ENCODE data around the gene PTCH2. TPM values are rescaled to one million over a fixed set of nuclear protein-coding genes. Genes with fewer than 3 reads are reported as not detected.
"Not testable (repeated sequence)": the region's sequence is repeated elsewhere in the genome, so short reads cannot be mapped to it uniquely, and the experiment has no call there.

PTCH2 gene
- total RNA-seq, 1 donor from 2014 or later: 0.40 TPM

DNA sequence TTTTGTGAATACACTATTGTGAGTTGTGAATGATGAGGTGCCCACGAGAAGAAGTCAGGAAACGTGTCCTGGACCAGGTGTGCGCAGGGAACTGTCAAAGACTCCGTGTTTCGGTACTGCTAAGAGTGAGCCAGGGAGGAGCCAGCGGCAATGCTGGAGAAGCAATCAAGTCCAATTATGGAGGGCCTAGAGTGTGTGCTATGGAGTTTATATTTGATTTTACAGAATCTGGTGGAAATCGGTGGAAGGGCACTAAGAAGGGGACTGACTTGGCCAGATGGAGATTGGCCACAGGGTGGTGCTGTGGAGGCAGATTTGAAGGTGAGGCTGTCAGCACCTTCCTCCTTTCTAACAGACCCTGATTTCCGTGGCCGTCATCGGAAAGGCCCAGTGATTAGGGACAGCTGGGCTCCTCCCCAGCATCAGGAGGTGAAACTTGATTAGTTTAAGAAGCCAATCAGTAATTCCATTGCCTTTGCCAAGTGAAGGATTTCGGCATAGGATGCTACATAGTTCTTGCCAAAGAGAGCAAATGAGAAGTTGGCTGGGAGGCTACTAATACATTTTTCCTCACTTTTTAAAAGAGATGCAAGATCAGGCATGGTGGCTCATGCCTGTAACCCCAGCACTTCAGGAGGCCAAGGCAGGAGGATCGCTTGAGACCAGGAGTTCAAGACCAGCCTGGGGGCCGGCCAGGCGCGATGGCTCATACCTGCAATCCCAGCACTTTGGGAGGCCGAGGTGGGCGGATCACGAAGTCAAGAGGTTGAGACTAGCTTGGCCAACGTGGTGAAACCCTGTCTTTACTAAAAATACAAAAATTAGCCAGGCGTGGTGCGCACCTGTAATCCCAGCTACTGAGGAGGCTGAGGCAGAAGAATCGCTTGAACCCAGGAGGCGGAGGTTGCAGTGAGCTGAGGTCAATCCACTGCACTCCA is 7.0 kb downstream of the PTCH2 start:
- ATAC-seq: peak; percentile 75

DNA sequence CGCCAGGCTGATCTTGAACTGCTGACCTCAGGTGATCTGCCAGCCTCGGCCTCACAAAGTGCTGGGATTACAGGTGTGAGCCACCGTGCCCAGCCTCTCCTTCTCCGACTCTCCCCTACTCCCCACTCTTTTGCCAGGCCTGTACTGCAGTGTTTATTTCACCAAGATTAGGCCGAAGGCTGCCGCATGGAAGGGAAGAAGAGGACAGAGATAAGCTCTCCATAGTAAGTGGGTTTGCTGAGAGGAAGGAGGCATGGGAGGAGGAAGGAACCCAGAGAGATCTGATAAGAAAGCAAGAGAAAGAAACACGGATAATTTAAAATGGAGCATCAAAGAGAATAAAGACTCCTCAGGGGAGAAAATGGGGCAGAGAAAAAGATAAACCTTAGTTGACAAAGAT is 8.7 kb downstream of the PTCH2 start:
- ATAC-seq: no peak

DNA sequence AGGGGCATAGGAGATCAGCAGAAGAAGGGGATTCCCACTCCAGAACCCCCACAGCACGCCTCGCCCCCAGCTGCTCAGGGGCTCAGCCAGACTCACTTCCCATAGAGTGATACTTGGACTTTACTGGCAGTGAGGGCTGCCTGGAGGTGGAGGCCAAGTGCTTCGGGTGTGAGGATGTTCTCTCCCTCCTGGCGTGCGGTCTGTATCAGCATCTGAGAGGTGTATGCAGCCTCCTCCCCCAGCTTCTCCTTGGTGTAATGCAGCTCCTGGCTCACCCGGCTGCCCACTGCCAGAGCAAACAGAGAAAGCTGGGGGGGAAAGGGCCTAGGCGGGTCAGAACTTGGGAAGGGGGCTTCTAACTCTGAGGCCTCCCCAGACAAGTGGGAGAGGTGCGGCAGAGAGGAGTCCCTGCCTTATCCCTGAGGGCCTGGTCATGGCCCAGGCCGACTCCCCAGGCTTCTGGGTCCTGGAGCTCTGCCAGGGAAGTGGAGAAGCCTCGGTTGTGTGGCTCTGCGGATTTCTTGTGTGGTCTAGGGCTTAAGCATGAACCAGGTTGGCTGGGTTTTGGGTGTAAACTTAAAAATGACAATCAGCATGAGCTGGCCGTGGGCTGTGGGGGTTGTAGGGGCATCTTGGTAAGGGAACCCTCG is 10.9 kb downstream of the PTCH2 start:
- ATAC-seq: no peak

DNA sequence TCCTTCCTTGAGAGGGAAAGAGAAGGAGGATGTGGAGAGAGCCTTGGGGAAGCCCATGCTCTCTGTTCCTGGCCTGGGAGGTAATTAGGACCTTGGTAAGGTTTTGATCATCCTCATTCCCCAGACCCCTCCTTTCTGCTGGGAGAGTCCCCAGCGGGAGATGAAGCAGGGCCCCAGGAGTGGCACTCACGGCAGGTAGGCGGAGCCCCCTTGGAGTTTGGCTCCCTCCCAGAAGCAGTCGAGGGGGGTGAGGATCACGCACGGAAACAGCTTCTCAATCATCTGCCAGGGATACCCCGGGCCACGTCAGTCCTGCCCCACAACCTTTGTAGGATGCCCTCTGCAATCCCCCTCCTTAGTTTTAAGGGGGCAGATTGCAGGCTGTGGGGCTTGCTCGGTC is 11.5 kb downstream of the PTCH2 start:
- no peak for ATAC-seq

DNA sequence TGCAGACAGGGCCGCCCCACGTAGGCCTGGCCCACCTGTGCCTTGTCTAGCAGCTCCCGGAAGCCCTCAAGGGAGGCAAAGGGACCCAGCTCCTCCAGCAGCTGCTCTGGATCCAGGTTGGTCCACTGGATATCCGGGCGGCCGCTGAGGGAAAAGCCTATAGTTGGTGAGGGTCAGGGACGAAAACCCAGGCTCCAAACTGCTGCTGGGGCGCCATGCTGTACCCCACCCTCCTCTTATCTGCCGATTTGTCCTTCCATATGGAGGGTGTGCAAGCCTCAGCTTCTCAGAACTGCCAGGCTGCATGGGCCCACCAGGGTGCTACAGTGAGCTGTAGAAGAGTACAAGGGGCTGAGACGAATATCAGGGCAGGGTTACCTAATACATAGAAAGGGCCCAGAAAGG is 12.2 kb downstream of the PTCH2 start:
- no peak for ATAC-seq

DNA sequence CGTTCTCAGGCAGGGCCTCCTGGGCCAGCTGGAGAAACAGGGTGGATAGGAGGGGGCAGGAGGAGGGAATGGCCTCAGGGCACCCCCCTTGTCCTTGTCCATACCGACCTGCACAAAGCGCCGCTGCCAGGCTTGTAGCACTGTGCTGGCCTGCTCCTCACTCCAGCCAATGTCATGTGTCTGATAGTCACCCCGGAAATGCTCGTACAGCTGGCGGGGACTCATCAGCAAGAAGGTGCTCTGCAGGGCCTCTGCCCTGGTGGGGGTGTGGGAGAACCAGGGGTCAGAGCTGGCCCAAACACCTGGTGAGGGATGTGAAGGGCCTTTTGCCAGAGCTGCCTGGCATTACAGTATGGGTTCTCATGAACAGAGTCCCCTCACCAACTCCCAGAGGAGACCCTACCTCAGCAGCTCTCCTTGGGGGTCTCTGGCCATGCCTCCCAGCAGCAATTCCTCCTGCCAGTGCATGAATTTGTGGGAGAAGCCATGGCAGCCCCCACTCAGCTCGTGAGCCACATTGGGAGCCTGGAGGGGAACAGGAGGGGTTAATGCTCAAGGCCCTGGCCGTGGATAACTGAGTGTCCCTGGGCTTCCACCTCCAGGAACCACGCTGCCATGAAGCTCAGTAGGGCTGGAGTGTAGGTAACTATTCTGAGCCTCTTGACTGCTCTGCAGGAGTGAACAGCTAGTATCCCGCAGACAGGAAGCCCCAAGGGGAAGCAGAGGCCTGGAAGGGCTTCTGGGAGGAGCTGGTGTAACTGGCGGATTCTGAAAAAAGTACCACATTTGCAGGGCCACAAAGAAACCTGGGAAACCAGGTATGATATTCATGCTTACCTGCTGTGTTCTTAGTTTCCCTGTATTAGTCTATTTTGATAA is 13.3 kb downstream of the PTCH2 start:
- ATAC-seq: no peak

DNA sequence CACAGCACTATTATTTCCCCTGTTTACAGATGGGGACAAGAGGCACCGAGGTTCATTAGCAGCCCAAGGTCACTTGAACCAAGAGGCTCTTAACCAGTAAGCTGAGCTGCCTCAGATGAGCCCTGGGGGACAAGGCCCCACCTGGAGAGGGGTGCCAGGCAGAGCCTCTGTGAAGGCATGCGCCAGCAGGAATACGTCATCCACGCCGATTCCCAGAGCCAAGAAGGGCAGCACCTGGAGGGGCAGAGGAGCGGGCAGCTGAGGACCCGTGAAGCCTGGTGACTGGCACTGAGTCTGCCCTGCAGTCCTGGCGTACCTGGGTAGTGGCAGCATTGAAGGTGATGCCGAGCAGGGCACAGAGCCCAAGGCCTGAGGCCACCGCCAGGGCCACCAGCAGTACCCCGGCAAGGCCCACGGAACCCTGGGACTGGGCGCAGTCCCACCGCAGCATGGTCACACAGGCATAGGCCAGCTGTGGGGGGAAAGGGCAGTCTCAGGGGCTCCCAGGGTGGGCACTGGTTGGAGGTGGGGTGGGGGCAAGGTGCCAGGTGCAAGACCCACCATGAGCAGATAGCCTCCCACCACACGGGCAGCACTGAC is 14.1 kb downstream of the PTCH2 start:
- ATAC-seq: no peak

DNA sequence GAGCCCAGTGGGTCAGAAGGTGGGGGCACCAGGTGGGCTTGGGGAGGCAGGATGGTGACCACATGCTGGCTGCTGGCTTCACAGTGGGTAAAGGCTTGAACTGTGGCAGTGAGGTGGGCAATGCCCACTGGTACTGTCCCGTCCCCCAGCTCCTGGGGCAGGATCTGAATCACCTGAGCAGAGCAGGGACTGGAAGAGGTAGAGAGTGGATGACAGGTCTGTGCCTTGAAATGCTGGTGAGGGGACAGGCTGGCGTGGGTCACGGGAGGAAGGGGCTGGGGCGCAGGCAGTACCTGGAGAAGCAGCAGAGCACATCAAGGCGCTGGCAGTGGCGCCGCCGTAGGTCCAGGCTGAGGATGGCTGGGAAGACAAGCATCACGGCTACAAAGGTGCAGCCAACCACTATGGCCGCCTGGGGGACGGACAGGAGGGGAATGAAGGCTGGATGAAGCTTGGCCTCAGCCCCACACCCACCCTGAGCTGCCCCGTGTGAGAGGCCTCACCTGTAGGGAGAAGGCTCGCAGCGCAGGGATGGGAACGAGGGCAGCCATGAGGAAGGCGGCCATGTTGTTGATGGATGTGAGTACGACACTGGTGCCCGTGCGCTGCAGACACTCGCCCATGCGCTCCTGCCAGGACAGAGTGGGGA is 14.9 kb downstream of the PTCH2 start:
- ATAC-seq: no peak

DNA sequence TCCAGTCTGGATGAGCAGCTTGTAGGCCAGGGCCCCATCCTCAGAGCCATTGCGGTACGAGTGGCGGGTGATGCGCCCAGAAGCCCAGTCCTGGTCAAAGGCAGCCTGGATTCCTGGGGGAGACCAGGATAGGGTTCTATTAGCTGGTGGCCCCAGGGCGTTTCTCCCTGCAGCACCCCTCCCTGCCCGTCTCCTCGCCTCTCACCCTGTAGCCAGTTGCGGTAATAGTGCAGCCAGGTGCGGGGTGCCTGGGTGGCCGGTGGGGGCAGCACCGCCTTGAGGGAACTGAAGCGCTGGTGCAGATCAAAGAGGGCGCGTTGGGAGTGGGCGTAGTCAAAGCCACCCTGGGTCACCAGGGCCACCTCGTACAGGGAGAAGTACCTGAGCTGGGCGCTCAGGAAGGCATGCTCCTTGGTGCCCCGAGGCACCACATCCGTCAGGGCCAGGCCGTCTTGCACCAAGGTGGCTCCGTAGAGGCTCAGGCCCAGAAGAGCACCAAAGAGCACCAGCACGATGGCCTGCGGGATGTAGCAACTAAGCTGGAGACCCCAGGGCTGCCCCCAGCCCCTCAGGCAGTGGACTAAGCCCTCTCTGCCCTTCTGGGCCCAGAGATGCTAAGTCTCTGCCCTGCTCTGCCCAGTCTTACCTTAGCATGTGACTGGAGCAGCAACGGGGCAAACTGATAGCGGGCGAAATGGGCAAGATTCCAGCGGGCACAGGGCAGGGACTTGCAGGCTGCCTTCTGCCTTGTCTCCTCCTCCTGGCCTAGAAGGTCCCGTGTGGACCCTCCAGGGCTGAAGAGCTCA is 15.7 kb downstream of the PTCH2 start:
- ATAC-seq: no peak

DNA sequence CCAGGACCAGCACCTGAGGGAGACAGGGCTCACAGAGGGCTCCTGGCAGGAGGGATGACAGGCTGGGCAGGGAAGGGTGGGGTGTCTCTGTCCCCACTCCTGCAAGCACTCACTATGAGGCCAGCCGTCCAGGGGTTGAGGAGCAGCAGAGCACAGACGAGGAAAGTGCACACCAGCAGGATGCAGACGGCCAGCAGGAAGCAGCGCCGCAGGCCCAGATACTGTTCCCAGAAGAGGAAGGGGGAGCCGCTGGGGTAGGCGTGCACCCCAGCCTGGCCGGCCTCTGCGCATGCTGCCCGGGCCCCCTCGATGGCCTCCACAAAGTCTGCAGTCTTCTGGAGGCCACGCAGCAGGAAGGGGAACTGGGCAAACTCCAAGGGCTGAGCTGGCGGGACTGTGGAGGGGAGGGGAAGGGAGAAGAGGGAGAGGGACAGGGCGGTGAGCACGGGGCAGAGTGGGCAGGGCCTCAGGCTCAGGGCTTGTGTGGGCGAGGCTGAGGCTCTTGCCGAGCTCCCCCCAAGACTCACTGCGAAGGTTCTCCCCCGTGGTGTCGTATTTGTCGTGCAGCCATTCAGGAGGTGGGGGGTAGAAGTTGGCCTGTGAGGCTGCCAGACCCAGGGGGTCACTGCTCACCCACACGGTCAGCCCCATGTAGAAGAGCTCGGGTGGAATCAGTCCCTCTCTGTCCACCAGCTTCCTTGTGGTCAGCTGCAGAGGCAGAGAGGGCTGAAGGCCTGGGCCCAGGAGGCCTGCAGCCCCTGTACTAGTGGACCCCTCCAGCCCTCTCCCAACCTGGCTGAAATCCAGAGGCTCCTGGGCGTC is 16.5 kb downstream of the PTCH2 start:
- no peak for ATAC-seq

DNA sequence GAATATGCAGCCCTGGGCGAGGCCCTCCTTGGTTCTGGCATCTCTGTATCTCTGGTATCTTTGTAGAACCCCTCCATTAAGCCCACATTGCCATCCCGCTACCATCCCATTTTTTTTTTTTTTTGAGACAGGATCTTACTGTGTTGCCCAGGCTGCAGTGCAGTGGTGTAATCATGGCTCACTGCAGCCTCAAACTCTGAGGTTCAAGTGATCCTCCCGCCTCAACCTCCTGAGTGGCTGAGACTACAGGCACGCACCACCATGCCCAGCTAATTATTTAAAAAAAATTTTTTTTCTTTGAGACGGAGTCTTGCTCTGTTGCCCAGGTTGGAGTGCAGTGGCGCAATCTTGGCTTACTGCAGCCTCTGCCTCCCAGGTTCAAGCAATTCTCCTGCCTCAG is 18.7 kb downstream of the PTCH2 start:
- not testable (repeated sequence) for ATAC-seq

DNA sequence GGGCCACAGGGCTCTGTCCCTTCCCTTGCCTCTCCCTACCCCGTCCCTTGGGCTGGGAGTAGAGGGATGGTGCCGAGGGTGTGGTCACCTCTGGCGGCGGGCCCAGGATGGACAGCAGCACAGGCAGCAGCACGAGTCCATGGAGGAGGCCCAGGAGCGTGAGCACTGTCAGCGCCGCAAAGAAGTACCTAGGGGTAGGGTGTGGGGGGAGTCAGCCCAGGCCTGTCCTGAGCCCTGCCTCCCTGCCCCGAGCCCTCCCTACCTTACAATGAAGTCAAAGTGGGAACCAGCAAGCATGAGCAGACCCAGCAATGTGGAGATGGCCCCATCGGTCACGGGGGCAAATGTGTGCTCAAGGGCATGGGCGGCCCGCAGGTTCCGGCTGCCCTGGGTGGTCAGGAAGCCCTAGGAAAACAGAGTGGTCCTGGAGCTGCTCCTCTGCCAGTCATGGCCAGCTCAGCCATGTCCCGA is 20.0 kb downstream of the PTCH2 start:
- peak; percentile 3 for ATAC-seq

DNA sequence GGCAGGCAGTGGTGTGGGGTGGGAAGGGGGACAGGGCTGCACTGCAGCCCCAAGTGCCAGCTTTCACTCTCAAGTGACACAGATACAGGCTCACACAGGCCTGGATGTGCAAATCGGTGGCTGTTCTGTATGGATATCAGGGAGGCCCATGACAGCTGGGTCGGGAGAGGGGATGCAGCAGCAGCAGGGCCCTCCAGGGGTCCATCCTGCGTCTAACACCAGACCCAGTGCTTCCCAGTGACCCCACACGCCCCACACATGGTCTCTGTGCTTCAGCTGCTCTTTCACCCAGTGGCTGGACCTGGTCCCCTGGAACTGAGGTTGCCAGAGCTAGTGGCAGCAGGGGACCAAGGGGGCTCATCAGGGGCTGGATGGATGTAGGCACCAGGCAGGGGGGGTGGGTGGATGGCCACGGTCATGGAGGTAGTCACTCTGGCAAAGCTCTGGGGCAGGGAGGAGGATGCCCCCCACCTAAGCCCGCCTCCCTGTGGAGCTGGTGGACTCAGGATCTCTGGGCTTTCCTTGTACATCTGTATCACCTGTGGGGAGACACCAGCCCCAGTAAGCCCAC is 20.8 kb downstream of the PTCH2 start:
- ATAC-seq: no peak

DNA sequence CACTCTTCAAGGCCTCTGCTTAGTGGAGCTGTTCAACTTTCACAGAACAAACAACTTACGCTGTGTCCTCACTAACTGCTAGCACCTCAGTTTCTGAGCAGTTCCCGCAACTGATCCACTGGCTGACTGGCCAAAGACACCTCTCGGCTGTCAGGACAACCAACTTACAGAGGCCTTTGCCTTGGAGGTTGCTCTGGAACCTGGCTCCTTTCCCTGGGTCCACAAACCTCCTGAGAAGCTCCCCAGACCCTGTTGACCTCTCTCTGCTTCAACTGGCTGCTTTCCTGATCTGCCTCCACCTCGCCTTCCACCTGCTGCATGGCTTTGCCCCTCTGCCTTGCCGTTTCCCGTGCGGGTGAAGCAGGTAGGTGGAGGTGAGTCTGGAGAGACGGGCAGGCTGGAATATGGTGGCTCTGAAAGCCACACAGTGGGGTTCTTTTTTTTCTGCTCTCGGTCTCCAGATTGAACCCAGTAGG is 21.8 kb downstream of the PTCH2 start:
- no peak for ATAC-seq

DNA sequence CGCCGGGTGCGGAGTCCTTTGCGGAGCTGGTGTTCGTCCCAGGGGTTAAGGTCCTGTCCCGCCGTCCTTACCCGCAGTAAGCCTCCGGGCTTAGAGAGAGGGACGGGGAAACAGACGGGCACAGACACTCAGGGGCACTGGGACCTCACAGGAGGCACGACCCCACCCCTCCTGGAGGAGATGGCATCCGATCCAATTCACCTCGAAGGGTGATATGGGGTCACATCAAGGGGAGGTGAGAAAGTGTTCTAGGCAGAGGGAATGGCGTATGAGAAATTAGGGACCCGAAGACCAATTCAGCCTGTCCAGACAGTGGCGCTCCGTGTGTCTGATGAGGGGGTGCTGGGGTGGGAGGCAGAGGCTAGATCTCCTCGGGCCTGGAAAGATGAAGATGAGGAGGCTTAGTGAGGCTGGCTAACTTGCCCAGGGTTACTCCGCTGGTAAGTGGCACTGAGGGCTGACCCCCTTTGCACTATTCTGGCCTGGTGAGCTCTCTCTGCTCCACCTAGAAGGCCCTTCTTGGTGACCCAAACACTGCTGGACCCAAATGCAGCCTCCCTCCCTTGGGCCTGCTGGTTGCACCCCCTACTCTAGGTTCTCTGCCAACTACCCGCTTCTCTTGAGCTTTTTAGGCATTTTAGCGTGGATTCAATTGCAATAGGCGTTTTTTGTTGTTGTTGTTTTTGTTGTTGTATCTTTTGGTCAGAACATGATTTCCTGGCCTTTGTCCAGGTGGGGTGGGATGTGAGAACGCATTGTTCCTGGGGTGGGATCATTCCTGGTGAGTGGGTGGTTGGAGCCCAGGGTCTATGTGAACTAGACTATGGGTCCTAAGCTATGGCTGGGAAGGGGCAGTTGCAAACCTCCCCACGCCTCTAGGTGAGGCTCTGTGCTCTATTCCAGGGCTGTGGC is 22.5 kb downstream of the PTCH2 start:
- ATAC-seq: peak; percentile 1

DNA sequence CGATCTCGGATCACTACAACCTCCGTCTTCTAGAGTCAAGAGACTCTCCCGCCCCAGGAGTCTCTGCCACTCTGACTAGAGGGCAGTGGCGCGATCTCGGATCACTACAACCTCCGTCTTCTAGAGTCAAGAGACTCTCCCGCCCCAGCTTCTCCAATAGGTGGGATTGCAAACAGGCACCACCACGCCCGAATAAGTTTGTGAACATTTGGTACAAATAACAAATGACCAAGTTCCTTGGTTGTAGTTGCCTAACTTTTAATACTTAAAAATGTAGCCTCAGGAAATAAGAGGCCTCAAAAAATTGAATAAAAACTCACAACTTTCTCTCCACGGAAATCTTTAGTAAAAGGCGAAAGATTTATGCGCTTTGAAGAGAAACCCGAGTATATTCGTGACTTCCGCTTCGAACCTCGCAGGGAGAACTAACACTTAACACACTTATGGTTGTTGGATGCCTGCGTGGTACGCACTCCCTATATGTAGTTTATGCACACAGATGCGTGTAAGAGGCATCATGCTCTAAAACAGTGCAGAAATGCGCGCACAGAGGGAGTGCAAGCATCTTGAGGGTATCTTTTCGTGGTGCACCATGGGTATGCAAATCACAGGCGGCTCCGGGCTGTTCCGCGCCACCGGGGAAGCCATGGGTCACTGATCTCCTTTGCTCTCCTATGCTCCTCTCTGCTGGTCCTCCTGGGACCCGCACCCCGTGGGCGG is 23.3 kb downstream of the PTCH2 start:
- peak; percentile 69 for ATAC-seq

DNA sequence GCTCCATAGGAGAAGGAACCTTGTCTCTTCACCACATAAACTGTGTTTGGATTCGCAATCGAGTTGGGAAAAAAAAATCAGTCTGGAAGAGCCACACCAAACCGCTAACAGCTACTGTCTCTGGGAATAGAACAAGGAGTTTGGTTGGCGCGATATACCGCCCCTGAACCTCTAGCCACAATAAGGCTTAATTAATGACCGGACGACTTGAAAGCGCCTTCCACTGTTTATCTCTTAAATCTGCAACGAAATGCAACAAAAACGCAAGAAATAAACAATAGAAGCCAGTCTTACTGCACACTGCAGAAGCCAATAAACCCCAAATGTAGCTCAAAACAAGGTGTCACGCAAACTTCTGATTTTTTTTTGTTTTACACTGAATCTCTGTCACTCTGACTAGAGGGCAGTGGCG is 23.9 kb downstream of the PTCH2 start:
- no peak for ATAC-seq

Data from esophagus mucosa (tissue), 1 donor.